GM21390 (cell line): ENCODE results near the gene OBSL1.

Experiments used
- ATAC-seq: cut with Tn5 transposase; IDR thresholded peaks from one replicate; pipeline ENCODE4 v1.9.1; 2021; ENCODE audit not compliant: unreplicated experiment

OBSL1 gene

DNA sequence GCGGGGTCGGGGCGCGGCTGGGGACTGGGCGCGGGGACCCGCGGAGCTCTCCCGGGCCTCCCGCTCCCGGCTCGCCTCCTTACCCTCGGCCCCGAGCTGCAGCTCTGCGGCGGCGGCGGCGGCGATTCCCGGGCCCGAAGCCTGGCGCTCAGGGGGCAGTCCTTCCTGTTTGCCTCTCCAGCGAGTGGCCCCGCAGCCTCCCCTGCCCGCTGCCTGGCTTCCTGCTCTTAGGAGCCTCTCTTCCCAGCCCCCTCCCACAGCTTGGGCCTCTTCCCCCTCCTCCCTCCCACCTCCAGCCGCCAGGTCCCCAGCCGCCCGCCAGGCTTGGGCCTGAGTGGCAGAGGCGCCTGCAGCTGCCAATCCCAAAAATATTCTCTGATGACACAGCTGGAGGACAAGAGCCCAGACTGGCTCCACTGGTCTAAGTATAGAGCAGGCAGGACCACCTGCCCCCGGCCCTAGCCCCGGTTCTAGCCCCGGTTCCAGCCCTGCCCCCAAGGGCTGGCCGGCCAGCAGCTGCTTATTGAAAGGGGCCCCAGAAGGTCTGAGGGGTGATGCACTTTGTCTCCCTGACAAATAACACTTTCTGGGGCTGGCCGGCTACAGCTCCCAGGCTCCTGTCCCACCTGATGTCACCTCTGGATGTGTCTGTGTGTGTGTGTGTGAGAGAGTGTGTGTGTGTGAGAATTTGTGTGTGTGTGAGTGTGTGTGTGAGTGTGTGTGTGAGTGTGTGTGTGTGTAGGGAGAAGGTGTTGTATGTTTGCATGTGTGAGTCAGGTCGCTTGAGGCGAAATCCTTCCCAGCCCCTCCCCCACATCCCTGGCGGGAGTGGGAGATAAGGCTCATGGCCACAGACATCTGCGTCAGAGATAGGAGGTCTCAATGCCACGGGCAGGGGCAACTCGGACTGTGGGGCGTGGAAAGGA lies at the start of gene OBSL1:
TSS of gene OBSL1 (minus strand) at position 229 of the 926 bp plus-strand sequence. CDS start 307 bp downstream, outside the sequence.
- ATAC-seq = no peak

DNA sequence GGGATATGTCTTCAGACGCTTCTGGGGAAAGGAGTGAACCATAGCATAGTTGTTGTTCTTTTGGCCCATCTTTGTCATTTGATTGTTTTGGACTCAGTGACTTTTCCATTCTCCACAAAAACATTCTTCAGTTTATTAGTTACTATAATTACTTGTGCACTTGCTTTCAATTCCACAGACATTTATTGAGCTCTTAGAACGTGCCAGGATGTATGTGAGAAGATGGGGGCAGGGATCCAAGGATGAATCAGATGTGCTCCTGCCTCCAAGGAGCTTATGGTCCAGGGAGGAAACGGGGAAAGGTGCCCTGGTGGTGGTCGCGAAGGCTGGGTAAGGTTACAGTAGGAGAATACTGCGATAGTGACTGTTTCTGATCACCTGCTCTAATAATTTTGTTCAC lies 49.2 kb upstream of the OBSL1 start:
- no peak for ATAC-seq

DNA sequence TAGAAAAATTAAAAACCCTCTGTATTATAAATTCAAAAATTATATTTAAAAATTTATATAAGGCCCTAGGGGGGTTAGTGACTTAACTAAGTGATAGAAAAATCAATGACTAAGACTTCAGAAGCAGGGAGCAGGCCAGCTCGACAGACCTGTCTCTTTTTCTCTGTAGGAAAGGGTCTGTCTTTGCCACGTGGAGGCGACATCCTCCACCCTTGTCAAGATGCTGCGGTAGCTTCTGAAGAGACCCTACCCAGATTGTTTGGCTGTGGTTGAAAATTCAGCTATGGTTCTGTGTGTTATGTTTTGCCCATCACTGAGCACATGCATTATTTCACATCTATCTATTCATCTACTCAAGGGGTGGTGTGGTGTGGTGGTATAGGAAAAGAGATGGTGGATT lies 47.9 kb upstream of the OBSL1 start:
- no peak for ATAC-seq

DNA sequence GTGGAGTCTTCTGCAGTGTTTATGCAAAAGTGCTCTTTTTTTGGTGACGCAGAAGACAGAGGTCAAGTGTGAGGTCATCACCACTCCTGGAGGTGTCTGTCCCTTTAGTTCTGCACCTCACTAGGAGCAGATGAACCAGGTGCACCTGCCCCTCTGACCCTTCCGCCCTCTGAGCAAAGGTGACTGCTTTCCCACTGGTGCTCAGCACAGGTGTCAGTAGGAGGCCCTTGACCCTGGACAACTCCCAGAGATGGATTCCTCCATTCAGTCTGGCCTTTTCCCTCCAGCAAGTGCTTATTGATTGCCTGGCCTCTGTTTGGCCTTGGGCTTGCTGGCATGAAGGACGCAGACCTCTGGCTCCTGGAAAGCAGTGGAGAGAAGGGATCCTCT lies 47.4 kb upstream of the OBSL1 start:
- no peak for ATAC-seq

DNA sequence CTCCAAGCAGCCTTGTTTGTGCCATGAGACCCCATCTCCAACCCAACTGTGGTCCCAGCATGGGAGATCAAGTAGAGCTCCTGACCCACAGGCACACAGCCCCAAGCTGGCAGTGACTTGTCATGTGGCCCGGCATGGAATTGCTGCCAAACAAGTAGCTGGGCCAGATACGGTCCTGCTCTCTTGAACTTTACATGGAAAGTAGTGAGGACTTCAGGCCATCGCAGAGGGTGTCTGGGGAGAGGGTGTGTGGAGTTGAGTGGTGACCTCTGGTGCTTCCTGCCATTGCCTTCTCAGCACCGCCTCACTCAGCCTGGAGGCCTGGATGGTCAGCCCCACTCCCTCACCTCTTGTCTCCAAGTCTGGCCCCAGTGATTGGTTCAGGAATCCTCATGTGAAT lies 45.2 kb upstream of the OBSL1 start:
- no peak for ATAC-seq

DNA sequence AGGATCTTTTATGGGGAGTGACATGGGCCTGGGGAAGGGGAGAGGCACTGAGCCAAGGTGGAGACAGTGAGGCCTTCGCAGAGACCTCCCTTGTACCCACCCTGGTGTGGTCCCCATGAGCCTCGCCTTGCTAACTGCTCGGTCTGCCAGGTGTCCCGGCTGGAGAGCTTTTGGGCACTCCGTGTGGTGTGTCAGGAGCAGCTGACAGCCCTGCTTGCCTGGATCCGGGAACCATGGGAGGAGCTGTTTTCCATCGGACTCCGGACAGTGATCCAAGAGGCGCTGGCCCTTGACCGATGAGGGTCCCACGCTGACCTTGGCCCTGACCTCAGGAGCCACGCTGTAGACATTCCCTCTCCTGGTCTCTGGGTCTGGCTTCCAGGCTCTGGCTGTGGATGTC lies 44.6 kb upstream of the OBSL1 start:
- ATAC-seq = no peak

DNA sequence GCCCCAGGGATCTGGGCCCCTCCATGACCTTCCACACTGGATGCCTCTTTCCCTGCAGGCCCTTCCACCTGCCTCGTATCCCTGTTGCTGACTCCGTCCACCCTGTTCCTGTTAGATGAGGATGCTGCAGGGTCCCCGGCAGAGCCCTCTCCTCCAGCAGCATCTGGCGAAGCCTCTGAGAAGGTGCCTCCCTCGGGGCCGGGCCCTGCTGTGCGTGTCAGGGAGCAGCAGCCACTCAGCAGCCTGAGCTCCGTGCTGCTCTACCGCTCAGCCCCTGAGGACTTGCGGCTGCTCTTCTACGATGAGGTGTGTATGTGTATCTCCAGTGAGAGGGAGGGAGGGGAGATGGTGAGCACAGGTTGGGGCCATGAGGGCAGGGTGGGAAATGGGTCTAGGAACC lies 43.7 kb upstream of the OBSL1 start:
- ATAC-seq = no peak

DNA sequence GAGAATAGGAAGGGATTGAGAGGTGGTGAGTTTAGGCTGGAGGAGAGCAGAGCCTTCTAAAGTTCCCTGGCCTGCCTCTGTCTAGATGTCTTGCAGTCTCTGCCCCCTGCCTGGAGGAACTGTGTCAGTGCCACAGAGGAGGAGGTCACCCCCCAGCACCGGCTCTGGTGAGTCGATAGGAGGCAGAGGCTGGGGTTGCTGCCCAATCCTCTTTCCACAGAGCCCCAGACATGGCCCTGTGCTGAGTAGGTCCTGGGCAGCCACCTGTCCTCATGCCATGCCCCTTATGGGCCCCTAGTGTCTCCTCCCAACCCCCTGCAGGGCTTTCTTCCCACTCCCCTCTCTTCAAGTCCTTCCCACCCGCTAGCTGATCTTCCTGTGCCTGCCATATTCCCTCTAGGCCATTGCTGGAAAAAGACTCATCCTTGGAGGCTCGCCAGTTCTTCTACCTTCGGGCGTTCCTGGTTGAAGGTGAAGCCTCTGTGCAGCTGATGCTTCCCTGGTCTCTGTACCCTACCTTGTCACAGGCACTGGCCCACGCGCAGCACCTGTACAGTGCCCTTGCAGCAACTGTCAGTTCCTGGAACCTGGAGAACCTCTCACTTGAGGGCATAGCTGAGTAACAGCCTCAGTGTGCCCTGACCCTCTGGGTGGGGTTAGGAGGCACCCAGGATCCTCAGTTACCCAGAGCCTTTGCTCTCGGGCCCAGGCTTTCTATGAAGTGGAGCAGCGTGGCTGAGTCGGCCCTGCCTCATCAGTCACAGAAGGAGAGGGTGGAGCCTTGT lies 42.9 kb upstream of the OBSL1 start:
- ATAC-seq = no peak

DNA sequence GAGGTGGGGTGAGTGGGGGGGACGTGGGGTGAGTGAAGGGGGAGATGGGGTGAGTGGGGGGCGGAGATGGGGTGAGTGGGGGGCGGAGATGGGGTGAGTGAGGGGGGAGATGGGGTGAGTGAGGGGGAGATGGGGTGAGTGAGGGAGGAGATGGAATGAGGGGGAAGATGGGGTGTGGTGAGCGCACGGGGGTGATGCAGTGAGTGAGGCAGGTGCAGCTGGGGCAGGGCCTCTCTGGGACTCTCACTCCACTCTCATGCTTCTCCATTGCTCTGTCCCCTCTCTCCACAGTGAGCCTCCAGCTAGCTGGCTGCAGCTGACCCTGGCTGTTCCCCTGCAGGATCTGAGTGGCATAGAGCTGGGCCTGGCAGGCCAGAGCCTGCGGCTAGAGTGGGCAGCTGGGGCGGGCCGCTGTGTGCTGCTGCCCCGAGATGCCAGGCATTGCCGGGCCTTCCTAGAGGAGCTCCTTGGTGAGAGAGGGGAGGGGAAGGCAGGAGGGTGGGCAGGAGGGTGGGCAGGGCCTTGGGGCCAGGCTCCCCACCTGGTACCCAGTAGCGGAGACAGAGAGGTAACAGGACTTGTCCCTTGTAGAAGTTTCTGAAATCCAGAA lies 42.2 kb upstream of the OBSL1 start:
- ATAC-seq = no peak

DNA sequence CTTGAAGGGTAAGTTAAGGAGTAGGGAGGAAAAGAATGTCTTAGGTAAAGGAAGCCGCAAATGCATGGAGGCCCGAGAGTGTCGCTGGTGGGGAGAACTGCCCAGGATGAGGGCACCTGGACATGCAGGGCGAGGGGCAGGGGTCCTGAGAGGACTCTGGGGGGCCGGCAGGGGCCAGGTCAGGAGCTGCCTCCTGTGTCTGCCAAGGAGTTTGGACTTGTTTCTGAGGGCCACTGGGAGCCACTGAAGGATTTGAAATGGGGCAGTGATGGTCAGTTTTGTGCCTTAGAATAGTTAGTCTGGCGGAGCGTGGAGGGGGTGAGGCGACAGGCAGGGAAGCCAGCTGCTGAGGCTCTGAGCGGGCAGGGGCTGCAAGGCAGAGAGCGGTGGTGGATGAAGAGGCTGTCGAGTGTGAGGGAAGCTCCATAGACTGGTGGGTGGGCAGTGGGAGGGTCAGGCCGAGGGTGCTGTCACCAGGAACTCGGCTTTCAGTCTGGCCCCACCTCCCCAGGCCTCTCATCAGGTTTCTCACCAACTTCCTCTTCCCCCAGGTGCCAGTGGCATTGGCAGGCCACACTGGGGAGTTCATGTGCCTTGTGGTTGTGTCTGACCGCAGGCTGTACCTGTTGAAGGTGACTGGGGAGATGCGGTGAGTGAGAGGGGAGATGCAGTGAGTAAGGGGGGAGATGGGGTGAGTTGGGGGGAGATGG lies 41.4 kb upstream of the OBSL1 start:
- no peak for ATAC-seq

DNA sequence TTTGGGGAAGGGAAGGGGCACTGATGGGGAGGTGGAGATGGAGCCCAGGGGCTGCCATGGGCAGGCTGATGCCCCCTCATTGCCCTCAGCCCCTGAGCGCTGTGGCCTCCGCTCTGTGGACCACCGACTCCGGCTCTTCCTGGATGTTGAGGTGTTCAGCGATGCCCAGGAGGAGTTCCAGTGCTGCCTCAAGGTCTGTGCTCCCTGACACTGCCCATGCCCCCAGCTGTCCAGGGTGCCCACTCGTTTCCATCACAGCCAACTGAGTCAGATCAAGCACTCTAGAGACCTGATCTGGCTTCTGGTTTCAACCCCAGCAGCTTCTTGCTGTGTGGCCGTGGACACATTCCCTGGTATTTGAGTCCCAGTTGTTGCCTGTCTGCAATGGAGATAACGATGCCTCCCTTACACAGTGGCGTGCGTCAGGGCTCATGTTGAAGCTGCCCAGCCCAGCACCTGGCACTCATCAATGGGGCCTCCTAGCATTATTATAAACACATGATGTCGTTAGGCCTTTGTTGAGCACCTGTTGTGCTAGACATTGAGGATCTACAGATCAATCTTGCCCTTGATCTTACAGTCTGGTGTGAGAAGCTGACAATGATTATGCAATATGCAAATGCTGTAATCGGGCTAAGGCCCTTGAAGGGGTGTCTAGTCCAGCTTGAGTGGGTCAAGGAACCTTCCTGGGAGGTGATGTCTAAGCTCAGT lies 40.7 kb upstream of the OBSL1 start:
- no peak for ATAC-seq

DNA sequence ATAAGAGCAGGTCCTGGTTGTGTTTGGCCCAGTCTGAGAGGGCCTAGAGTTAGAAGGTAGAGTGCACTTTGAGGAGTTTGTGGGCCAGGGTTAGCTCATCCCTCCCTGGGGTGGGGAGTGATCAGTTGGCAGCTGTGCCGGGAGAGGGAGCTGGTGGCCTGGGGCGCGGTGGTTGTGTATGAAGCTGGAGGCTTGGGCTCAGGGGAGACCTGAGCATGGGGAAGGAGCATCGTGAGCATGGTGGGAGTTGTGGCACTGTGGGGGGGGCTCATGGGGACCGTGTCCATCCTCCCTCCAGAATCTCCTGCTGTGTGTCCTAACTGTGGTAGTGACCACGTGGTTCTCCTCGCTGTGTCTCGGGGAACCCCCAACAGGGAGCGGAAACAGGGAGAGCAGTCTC lies 40.0 kb upstream of the OBSL1 start:
- no peak for ATAC-seq

DNA sequence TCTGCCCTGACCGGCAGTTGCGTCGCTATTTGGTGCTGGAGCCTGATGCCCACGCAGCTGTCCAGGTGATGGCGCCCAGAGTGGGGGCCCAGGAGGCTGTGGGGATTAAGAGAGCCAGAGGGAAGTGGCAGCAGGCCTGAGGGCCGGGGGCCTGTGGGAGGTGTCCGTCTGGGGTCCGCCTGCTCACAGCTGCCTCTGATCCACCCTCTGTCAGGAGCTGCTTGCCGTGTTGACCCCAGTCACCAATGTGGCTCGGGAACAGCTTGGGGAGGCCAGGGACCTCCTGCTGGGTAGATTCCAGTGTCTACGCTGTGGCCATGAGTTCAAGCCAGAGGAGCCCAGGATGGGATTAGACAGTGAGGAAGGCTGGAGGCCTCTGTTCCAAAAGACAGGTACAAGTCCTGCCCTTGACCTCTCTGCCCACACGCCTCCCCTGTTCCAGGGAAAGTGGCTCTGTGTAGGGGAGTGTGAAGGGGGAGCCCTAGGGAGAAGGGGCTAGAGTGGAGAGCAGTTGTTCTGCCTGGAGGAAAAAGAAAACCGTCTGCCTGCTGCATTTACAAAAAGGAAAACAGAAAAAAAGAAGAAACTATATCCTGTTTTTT lies 37.9 kb upstream of the OBSL1 start:
- no peak for ATAC-seq

DNA sequence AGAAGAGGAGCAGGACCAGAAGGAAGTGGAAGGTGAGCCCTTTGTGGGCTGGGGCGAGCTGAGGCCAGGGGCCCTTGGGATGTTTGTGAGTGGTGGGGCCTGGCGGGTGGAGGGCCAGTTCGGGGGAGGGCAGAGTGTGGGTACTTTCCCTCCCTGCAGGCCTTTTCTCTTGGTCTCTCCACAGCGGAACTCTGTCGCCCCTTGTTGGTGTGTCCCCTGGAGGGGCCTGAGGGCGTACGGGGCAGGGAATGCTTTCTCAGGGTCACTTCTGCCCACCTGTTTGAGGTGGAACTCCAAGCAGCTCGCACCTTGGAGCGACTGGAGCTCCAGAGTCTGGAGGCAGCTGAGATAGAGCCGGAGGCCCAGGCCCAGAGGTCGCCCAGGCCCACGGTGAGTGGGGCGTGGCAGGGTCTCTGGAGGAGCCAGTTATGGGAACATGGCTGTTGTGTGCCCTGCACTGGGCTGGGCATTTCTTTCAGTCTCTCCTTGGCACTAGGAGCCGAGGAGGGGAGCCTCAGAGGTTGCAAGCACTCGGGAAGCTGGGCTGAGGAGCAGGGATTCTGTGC lies 37.1 kb upstream of the OBSL1 start:
- ATAC-seq = no peak

DNA sequence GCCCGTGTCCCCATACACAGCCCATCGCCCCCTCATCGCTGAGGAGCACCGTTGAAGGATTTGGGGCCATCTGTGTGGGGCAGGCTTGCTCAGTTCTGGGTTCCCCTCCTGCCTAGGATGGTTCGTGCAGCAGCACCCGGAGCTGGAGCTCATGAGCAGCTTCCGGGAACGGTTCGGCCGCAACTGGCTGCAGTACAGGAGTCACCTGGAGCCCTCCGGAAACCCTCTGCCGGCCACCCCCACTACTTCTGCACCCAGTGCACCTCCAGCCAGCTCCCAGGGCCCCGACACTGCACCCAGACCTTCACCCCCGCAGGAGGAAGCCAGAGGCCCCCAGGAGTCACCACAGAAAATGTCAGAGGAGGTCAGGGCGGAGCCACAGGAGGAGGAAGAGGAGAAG lies 36.6 kb upstream of the OBSL1 start:
- no peak for ATAC-seq

DNA sequence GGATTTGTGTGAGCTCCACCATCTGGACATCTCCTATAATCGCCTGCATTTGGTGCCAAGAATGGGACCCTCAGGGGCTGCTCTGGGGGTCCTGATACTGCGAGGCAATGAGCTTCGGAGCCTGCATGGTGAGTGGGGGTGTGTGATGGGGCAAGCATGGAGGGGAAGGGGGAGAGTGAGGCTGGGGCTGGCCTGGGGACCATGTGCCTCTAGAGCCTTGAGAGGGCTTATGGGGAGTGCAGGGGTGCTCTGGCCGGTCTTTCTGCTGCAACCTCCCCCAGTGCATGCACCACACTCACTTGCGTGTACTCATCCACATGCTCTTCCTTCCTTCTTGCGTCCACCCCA lies 34.2 kb upstream of the OBSL1 start:
- ATAC-seq = no peak

DNA sequence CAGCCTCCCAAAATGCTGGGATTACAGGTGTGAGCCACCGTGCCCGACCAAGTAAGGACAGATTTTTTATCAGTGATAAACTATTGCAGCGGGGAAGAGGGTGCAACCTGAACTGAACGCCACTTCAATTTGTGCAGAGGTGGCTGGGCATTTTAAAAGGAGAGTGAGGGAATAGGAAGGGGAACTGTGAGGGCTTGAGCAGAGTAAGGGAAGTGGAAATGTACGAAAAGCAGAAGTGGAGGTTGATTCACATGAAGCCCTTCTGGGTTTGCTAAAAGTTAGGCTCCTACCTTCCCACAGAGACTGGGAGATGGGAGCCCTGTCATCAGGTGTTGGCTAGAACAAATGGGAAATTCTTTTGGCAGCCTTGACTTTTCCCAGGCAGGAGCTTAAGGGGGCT lies 32.4 kb upstream of the OBSL1 start:
- ATAC-seq = no peak

DNA sequence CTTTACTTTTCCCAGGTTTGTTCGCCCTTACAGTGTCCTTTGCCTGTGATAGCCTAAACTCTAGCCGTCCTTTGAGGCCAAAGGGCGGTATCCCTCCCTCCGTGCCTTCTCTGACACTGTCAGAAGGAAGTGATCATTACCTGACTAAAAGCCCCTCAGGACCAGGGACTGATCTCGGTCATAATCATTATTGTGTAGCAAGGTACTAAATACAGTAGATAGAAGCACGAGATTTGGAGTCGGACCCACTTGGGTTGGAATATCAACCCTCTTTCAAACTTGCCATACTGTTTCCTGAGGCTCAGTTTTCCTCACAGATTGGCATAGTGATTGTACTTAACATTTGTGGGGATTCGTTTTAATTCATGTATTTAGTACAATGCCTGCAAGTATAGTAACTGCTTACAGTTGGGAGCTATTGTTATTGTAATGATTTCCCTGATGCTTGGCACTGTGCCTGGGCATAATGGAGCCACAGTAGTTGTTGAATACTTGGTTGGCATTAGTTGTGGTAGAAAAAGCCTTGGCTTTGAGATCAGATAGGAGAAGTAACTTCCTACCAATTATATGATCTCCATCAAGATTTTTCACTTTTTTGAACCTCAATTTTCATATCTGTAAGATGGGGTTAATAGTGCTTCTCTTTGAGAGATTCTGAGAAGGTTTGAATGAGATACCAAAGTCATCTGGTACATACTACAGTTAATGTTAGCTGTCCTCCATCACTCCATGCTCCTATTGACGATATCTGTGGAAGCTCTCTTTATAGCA lies 27.2 kb upstream of the OBSL1 start:
- ATAC-seq = no peak
